GM23338 (cell line): Measurements from ENCODE around the gene NPM1. TPM values are rescaled to one million over a fixed set of nuclear protein-coding genes. Genes with fewer than 3 reads are reported as not detected.

Experiments used
- ATAC-seq: fragments of 200-7000 bp; cut with Tn5 transposase; 3 replicates; pipeline ENCODE4 v1.9.1; 2020
- DNase-seq: peaks from one replicate; pipeline ENCODE4 v3.0.0-alpha.2; 2015; ENCODE audit warnings: low spot score
- H2AFZ ChIP-seq: fragments of 200-600 bp; sonication (generic); 2 replicates; pipeline ENCODE4 v1.8.0; 2016; ENCODE audit warnings: antibody characterized with exemption, mild to moderate bottlenecking, moderate library complexity
- H3F3A ChIP-seq: fragments of 200-600 bp; sonication (generic); replicated peaks from 2 replicates; pipeline ENCODE4 v1.8.0; 2017; ENCODE audit warnings: antibody characterized with exemption, mixed run types, low read depth
- H3K27ac ChIP-seq: fragments of 200-600 bp; sonication (generic); 2 replicates; pipeline ENCODE4 v1.6.1; 2016; ENCODE audit warnings: low read depth
- H3K27me3 ChIP-seq: fragments of 200-600 bp; sonication (generic); 2 replicates; pipeline ENCODE4 v1.8.0; 2016; ENCODE audit warnings: mild to moderate bottlenecking, mixed run types, moderate library complexity; ENCODE audit not compliant: insufficient read depth
- H3K36me3 ChIP-seq: fragments of 200-600 bp; sonication (generic); 2 replicates; pipeline ENCODE4 v1.8.0; 2016; ENCODE audit warnings: mild to moderate bottlenecking; ENCODE audit not compliant: insufficient read depth
- H3K4me1 ChIP-seq: fragments of 200-600 bp; sonication (generic); 2 replicates; pipeline ENCODE4 v1.8.0; 2016; ENCODE audit warnings: mild to moderate bottlenecking, moderate library complexity; ENCODE audit not compliant: insufficient read depth
- H3K4me2 ChIP-seq: fragments of 200-600 bp; sonication (generic); 2 replicates; pipeline ENCODE4 v1.7.1; 2017; ENCODE audit warnings: mixed run types
- H3K4me3 ChIP-seq: fragments of 200-600 bp; sonication (generic); 2 replicates; pipeline ENCODE4 v1.6.1; 2016; ENCODE audit warnings: mixed run types
- H3K79me2 ChIP-seq: fragments of 200-600 bp; sonication (generic); replicated peaks from 2 replicates; pipeline ENCODE4 v1.8.0; 2017; ENCODE audit warnings: mild to moderate bottlenecking; ENCODE audit not compliant: insufficient read depth
- H3K9me2 ChIP-seq: fragments of 200-600 bp; sonication (generic); 2 replicates; pipeline ENCODE4 v1.8.0; 2017; ENCODE audit not compliant: insufficient read depth
- H4K20me1 ChIP-seq: fragments of 200-600 bp; sonication (generic); replicated peaks from 2 replicates; pipeline ENCODE4 v1.8.0; 2017; ENCODE audit warnings: mild to moderate bottlenecking; ENCODE audit not compliant: insufficient read depth
- H3K27ac Mint-ChIP-seq: 2 replicates; pipeline ENCODE4 v1.8.0; 2020; ENCODE audit warnings: inconsistent platforms, mild to moderate bottlenecking, moderate library complexity, mixed read lengths
- H3K27me3 Mint-ChIP-seq: 3 replicates; pipeline ENCODE4 v1.8.0; 2022; ENCODE audit warnings: low read depth, mild to moderate bottlenecking, moderate library complexity, mixed read lengths, inconsistent platforms; ENCODE audit not compliant: insufficient read depth, poor library complexity
- H3K36me3 Mint-ChIP-seq: 3 replicates; pipeline ENCODE4 v1.8.0; 2021; ENCODE audit warnings: low read depth, mild to moderate bottlenecking, inconsistent platforms, moderate library complexity, mixed read lengths
- H3K4me1 Mint-ChIP-seq: 3 replicates; pipeline ENCODE4 v1.8.0; 2020; ENCODE audit warnings: mild to moderate bottlenecking, inconsistent platforms, mixed read lengths
- H3K4me3 Mint-ChIP-seq: 3 replicates; pipeline ENCODE4 v1.8.0; 2021; ENCODE audit warnings: moderate library complexity, mild to moderate bottlenecking, inconsistent platforms, mixed read lengths
- H3K9me3 Mint-ChIP-seq: 3 replicates; pipeline ENCODE4 v1.8.0; 2020; ENCODE audit warnings: moderate library complexity, mild to moderate bottlenecking, inconsistent platforms, mixed read lengths
- CREB1 ChIP-seq: fragments of 250-450 bp; sonication (Bioruptor Pico); IDR thresholded peaks from 2 replicates; pipeline ENCODE4 v1.5.0; 2020; ENCODE audit warnings: low read depth, mild to moderate bottlenecking, moderate library complexity
- CTCF ChIP-seq, 2 experiments: fragments of 200-600 bp in 1 of 2; sonication (generic) in 1 of 2; conservative IDR thresholded peaks; 2 replicates each; pipeline versions ENCODE4 v1.5.1 to v1.6.1; 2016 to 2017; ENCODE audit warnings: antibody characterized with exemption in 2 of 2, low read depth in 2 of 2, mild to moderate bottlenecking in 2 of 2, moderate library complexity in 1 of 2
- JUNB ChIP-seq: IDR thresholded peaks from one replicate; pipeline ENCODE4 v1.6.1; 2016; ENCODE audit warnings: antibody characterized with exemption; ENCODE audit not compliant: unreplicated experiment
- POLR2AphosphoS5 ChIP-seq: IDR thresholded peaks from 2 replicates; pipeline ENCODE4 v1.6.1; 2016; ENCODE audit warnings: antibody characterized with exemption, low read depth
- STAT1 ChIP-seq: IDR thresholded peaks from one replicate; pipeline ENCODE4 v1.6.1; 2016; ENCODE audit warnings: antibody characterized with exemption; ENCODE audit not compliant: unreplicated experiment
- ZNF331 ChIP-seq: fragments of 250-450 bp; sonication (Bioruptor Pico); IDR thresholded peaks from 2 replicates; pipeline ENCODE4 v1.5.0; 2020; ENCODE audit warnings: low read depth, mild to moderate bottlenecking, moderate library complexity
- polyA plus RNA-seq: library from polyadenylated mRNA; unstranded; fragments of >200 nt; fragmentation: Nextera tagmentation; extraction: Ambion mirVana; gene quantifications from 2 replicates; pipeline ENCODE4 v1.2.1, GENCODE V29; 2016
- total RNA-seq: library from RNA; depleted of rRNA; stranded (reverse); fragments of >200 nt; shearing (Covaris generic); gene quantifications from 2 replicates; pipeline ENCODE4 v1.2.3, GENCODE V29; 2014
- TF ChIP-seq, protein P1 (sequence below): IDR thresholded peaks from 2 replicates; pipeline ENCODE4 v1.6.1; 2016; ENCODE audit warnings: antibody characterized with exemption
- TF ChIP-seq, protein P2 (sequence below): fragments of 250-450 bp; sonication (Bioruptor Pico); IDR thresholded peaks from 2 replicates; pipeline ENCODE4 v1.5.0; 2020; ENCODE audit warnings: mild to moderate bottlenecking, moderate library complexity

The NPM1 gene
- total and polyA plus RNA-seq, 2 experiments from 2014 or later = 3,739 to 5,242 TPM

GRCh38 chr5:171422902-171423663 is 35.4 kb downstream of the NPM1 start:
- no peaks in the 10 kb centered on the region for H3K9me2 ChIP-seq
- peaks cover 45% of the 10 kb centered on the region for H3K27me3 ChIP-seq
- no peaks in the 10 kb centered on the region; the same call in 1 of the 2 replicates for H4K20me1 ChIP-seq
- no peaks in the 10 kb centered on the region for H3K9me3 Mint-ChIP-seq
- H3K27me3 Mint-ChIP-seq = peaks cover 41% of the 10 kb centered on the region
- no peak overlapping the region for H3K4me3 Mint-ChIP-seq
- H3K36me3 Mint-ChIP-seq = no peaks in the 10 kb centered on the region
- H3K36me3 ChIP-seq = no peaks in the 10 kb centered on the region; the same call in 1 of the 2 replicates
- no peak for ATAC-seq
- no peak overlapping the region for H2AFZ ChIP-seq
- peaks cover 29% of the 10 kb centered on the region for H3K4me1 Mint-ChIP-seq
- peak; percentile 35 for DNase-seq
- no peaks in the 10 kb centered on the region for H3K79me2 ChIP-seq
- TF ChIP-seq CREB1 (CRISPR knock-in tag) (no peak), POLR2AphosphoS5 (no peak), ZNF331 (CRISPR knock-in tag) (no peak), CTCF (conservative IDR thresholded peaks at IDR 0.05; ENCODE audit: low read depth in 2 of 2) (no peak), STAT1 (no peak), JUNB (no peak)
- TF ChIP-seq, protein P1, sequence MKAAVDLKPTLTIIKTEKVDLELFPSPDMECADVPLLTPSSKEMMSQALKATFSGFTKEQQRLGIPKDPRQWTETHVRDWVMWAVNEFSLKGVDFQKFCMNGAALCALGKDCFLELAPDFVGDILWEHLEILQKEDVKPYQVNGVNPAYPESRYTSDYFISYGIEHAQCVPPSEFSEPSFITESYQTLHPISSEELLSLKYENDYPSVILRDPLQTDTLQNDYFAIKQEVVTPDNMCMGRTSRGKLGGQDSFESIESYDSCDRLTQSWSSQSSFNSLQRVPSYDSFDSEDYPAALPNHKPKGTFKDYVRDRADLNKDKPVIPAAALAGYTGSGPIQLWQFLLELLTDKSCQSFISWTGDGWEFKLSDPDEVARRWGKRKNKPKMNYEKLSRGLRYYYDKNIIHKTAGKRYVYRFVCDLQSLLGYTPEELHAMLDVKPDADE = no peak
- TF ChIP-seq, protein P2, sequence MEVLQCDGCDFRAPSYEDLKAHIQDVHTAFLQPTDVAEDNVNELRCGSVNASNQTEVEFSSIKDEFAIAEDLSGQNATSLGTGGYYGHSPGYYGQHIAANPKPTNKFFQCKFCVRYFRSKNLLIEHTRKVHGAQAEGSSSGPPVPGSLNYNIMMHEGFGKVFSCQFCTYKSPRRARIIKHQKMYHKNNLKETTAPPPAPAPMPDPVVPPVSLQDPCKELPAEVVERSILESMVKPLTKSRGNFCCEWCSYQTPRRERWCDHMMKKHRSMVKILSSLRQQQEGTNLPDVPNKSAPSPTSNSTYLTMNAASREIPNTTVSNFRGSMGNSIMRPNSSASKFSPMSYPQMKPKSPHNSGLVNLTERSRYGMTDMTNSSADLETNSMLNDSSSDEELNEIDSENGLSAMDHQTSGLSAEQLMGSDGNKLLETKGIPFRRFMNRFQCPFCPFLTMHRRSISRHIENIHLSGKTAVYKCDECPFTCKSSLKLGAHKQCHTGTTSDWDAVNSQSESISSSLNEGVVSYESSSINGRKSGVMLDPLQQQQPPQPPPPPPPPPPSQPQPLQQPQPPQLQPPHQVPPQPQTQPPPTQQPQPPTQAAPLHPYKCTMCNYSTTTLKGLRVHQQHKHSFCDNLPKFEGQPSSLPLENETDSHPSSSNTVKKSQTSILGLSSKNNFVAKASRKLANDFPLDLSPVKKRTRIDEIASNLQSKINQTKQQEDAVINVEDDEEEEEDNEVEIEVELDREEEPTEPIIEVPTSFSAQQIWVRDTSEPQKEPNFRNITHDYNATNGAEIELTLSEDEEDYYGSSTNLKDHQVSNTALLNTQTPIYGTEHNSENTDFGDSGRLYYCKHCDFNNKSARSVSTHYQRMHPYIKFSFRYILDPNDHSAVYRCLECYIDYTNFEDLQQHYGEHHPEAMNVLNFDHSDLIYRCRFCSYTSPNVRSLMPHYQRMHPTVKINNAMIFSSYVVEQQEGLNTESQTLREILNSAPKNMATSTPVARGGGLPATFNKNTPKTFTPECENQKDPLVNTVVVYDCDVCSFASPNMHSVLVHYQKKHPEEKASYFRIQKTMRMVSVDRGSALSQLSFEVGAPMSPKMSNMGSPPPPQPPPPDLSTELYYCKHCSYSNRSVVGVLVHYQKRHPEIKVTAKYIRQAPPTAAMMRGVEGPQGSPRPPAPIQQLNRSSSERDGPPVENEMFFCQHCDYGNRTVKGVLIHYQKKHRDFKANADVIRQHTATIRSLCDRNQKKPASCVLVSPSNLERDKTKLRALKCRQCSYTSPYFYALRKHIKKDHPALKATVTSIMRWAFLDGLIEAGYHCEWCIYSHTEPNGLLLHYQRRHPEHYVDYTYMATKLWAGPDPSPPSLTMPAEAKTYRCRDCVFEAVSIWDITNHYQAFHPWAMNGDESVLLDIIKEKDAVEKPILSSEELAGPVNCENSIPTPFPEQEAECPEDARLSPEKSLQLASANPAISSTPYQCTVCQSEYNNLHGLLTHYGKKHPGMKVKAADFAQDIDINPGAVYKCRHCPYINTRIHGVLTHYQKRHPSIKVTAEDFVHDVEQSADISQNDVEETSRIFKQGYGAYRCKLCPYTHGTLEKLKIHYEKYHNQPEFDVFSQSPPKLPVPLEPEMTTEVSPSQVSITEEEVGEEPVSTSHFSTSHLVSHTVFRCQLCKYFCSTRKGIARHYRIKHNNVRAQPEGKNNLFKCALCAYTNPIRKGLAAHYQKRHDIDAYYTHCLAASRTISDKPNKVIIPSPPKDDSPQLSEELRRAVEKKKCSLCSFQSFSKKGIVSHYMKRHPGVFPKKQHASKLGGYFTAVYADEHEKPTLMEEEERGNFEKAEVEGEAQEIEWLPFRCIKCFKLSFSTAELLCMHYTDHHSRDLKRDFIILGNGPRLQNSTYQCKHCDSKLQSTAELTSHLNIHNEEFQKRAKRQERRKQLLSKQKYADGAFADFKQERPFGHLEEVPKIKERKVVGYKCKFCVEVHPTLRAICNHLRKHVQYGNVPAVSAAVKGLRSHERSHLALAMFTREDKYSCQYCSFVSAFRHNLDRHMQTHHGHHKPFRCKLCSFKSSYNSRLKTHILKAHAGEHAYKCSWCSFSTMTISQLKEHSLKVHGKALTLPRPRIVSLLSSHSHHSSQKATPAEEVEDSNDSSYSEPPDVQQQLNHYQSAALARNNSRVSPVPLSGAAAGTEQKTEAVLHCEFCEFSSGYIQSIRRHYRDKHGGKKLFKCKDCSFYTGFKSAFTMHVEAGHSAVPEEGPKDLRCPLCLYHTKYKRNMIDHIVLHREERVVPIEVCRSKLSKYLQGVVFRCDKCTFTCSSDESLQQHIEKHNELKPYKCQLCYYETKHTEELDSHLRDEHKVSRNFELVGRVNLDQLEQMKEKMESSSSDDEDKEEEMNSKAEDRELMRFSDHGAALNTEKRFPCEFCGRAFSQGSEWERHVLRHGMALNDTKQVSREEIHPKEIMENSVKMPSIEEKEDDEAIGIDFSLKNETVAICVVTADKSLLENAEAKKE (CRISPR knock-in tag) = no peak
- H3K27ac ChIP-seq = no peak overlapping the region
- H3K27ac Mint-ChIP-seq = no peak overlapping the region
- peaks cover 26% of the 10 kb centered on the region for H3K4me1 ChIP-seq
- peaks cover 4% of the 10 kb centered on the region; the same call in 1 of the 2 replicates for H3F3A ChIP-seq
- 0 out of 2 replicates have a peak overlapping the region, but pooled peaks have one; percentile 26 for H3K4me2 ChIP-seq
- no peak overlapping the region for H3K4me3 ChIP-seq
